Gastroesophageal sphincter (tissue), 3 donors: Measurements from ENCODE around the gene PLA2G5.

Experiments used
- CTCF ChIP-seq, 4 experiments: fragments of 200-600 bp in 2 of 4; fragments of 450-650 bp in 2 of 4; sonication (generic) in 1 of 4; IDR thresholded peaks; one replicate each; pipeline ENCODE4 v1.5.1; 2017 to 2019; ENCODE audit warnings: antibody characterized with exemption in 4 of 4, mild to moderate bottlenecking in 2 of 4, moderate library complexity in 2 of 4
- EP300 ChIP-seq: sonication (generic); formaldehyde crosslinking; IDR thresholded peaks from one replicate; pipeline ENCODE4 v1.6.1; 2017; ENCODE audit warnings: antibody characterized with exemption, mild to moderate bottlenecking
- POLR2A ChIP-seq, 2 donors: fragments of 450-650 bp; IDR thresholded peaks; one replicate each; pipeline ENCODE4 v1.6.1; 2017; ENCODE audit warnings: antibody characterized with exemption in 2 of 2, mild to moderate bottlenecking in 2 of 2, moderate library complexity in 1 of 2
- POLR2AphosphoS5 ChIP-seq: sonication (generic); formaldehyde crosslinking; IDR thresholded peaks from one replicate; pipeline ENCODE4 v1.6.1; 2017; ENCODE audit warnings: antibody characterized with exemption

GRCh38 chr1:20138961-20139550 lies 69.1 kb downstream of the PLA2G5 start, which contains the start of gene PLA2G2F:
- no peak for TF ChIP-seq POLR2A (IDR thresholded peaks at IDR 0.05)
- no peak for TF ChIP-seq CTCF (IDR thresholded peaks at IDR 0.05)
- no peak for TF ChIP-seq POLR2AphosphoS5
- no peak for TF ChIP-seq EP300
